HG02973 (cell line): ENCODE results near the gene MAP3K10.

Experiments used
- ATAC-seq: cut with Tn5 transposase; IDR thresholded peaks from one replicate; pipeline ENCODE4 v1.9.1; 2021; ENCODE audit warnings: moderate library complexity; ENCODE audit not compliant: unreplicated experiment

MAP3K10 gene

DNA sequence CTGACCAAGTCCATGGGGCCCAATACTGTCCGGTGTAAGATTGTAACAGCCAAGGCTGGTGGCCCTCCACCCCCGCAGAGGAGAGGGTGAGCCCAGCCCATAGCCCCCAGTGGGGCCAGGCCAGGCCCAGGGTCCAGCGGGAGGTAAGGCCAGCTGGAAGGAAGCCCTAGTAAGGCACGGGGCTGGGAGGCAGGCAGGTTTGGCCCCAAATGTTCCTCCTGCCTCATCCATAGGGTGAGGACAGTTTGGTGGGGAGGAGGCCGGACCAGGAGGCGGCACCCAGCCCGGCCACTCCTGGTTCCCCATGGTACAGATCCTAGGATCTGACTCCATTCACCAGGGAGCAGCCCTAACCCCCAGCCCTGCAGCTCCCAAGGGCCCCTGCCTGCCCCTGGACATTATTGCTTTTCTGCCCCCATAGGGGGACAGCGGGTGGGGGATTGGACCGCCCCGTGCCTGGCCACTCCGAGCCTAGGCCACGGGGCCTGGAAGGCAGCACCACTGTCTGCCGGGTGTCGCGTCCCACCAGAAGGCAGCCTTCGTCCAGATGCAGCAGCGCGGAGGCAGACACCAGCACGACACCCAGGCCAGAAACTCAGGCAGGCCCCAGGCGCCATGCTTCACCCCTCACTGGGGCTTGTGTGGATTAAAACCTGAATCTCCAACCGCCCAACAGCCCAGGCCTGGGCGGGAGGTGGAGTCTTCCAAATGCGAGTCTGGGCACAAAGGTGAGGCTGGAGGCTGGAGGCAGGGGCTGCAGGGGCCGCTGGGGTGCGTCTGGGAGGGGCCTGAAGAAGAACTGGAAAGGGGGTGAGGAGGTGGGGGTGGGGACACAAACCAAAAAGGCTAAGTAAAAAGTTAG, 42.0 kb downstream of the MAP3K10 start:
- ATAC-seq: no peak

GRCh38 chr19:40233811-40234389, 42.7 kb downstream of the MAP3K10 start:
- no peak for ATAC-seq

- ATAC-seq: no peak
Measured at GRCh38 chr19:40234429-40235237, 43.4 kb downstream of the MAP3K10 start.

DNA sequence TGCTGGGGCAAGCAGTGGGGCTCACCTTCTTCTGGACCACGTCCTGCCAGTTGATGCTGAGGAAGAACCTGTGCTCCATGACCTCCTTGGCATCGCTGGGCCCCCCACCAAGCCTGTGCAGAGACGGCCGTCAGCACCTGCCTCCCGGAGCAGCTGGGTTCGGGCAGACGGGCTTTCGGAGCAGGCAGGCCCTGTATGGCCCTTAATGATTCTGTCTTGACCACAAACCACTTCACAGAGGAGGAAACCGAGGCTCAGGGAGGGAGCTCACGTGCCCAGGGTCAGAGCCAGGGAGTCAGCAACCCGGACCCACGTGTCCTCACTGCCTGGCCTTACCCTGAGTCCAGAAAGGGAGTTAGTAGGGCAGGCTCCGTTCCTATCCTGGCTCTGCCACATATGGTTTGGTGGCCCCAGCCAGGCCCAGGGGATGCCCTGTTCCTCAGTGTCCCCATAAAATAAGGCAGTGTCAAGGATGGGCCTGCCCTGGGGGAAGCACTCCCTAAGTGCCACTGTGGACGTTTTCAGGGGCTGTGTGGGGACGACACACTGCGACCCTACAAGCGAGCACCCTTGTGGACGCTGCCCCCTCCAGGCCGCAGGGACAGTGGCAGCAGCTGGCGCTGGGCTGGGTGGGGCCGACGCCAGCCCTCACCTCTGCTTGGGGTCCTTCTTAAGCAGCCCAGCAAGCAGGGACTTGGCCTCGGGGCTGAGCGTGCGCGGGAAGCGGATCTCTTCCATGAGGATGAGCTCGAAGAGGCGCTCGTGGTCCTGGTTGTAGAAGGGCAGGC, 44.2 kb downstream of the MAP3K10 start:
- ATAC-seq: no peak

DNA sequence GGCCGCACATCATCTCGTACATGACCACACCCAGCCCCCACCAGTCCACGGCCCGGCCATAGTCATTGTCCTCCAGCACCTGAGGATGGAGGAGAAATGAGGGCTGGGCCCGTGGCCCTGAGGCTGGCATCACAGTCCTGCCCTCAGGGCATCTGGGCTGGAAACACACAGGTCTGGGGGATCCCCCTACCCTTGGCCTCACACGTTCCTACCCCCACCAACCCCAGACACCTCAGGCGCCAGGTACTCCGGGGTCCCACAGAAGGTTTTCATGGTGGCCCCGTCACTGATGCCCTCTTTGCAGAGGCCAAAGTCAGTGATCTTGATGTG, 44.8 kb downstream of the MAP3K10 start:
- no peak for ATAC-seq

DNA sequence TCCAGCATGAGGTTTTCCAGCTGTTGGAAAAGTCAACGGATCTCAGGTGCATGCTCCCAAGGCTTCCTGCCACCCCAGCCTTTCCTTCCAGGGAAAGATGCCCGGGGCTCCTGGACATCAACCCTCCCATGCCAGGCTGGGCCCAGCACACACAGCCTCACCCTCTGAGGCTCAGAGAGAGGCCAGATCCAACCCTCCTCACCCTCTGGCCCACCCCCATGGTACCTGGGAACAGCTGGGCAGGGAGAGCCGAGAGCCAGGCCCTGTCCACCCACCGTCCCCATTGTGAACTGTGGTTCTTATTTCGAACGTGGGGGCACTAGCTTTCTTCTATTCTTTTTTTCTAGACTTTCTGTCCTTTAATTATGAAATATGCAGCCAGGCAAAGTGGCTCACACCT, 45.1 kb downstream of the MAP3K10 start:
- no peak for ATAC-seq

GRCh38 chr19:40237791-40238190, 46.6 kb downstream of the MAP3K10 start:
- ATAC-seq: no peak

DNA sequence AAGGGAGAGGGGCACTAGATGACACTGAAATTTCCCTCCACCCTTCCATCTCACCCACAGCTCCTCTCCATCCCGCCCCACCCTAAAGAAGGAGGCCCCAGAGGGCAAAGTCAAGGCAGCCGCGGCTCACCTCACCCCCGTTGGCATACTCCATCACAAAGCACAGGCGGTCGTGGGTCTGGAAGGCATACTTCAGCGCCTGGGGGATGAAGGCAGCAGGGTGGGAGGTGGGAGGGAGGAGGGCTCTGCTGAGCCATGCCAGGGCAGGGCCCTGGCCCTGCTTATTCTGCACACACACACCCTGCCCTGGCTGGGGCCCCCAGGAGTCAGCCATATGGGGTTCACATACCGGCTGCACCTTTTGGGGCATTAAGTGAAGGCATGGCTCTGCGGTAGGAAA, 47.5 kb downstream of the MAP3K10 start:
- ATAC-seq: no peak

GRCh38 chr19:40239415-40240226, 48.4 kb downstream of the MAP3K10 start:
- no peak for ATAC-seq

DNA sequence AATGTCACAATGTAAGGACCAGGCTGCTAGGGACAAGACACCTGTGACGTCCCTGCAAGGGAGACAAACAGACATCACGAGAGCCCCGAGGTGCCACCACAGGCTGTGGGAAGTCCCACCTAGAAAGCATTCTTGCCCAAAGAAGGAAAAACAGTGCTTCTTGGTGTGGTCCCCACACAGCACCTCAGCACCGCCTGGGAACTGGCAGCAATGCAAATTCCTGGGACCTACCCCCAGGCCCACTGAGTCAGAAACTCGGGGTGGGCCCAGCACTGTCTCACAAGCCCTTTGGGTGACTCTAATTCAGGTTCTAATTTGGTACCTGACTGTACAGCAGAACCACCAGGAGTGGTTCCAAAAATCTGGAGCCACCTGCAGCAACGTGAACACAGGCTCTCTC, 49.1 kb downstream of the MAP3K10 start:
- no peak for ATAC-seq

DNA sequence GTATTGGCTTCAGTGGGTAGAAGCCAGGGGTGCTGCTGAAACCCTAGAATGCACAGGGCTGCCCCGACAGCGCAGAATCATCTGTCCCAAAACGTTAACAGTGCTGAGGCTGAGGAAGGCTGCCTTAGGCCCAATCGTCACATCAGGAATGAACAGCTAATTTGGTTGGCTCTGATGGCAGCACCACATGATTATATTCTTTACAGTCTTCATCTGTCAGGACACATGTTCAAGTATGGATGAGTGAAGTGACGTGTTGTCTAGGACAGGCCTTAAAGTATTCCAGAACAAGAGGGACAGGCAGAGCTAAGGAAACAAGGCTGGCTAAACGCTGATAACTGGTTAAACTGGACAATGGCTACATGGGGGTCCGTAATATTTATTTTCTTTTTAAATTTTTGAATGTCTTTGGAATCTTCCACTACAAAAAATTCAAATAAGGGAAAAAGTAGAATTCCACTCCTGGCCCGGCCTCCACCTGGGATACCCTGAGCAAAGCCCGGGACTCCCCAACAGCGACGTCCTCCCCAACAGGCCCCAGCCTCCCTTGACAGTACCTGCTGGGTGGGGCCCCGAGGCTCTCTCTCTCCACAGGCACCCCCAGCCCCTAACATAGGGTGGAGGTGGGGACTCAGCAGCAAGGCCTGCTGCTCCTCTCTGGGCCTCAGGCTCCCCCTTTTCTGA, 50.0 kb downstream of the MAP3K10 start:
- ATAC-seq: no peak

DNA sequence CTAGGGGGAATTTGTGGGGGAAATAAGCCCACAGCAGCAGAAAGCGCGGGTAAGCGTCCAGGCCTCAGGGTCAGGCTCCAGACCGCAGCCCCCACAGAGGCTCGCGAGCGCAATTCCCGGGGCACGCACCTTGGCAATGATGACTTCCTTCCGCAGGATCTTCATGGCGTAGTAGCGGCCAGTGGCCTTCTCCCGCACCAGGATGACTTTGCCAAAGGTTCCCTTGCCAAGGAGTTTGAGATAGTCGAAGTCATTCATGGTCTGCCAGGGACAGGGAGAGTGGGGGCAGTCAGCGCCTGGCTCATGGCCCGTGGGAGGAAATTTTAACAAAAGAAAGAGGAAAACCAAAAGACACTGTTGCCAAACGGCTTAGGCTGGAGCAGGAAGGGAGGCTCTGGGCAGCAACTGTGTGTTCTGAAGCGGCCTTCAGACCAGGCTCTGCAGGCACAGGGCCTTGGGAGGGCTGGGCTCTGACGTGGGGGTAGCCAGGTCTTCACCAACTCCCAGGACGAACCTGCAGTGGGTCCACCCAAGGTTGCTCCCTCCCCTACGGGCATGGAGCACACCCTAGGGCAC, 50.7 kb downstream of the MAP3K10 start:
- ATAC-seq: no peak

GRCh38 chr19:40242480-40242879, 51.3 kb downstream of the MAP3K10 start:
- ATAC-seq: no peak

DNA sequence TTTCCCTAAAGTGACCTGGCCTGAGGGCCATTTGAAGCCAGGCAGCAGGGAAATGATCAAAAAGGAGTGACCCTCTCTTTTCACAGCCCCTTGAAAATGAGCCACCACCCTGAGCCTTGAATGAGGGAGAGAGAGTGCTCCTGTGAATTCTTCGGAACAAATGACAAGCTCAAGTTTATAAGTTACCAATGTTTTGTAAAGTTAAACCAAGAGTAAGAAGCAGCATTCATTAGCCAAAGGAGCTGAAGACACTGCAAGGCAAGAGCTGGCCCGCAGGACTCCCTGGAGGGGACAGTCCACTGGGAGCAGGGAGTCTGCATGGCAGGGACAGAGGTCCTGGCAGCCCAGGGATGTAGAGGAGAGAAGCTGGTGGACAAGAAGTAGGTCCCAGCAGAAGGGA, 52.0 kb downstream of the MAP3K10 start:
- ATAC-seq: no peak

- ATAC-seq: no peak
Measured at GRCh38 chr19:40244579-40245317, 53.5 kb downstream of the MAP3K10 start.

DNA sequence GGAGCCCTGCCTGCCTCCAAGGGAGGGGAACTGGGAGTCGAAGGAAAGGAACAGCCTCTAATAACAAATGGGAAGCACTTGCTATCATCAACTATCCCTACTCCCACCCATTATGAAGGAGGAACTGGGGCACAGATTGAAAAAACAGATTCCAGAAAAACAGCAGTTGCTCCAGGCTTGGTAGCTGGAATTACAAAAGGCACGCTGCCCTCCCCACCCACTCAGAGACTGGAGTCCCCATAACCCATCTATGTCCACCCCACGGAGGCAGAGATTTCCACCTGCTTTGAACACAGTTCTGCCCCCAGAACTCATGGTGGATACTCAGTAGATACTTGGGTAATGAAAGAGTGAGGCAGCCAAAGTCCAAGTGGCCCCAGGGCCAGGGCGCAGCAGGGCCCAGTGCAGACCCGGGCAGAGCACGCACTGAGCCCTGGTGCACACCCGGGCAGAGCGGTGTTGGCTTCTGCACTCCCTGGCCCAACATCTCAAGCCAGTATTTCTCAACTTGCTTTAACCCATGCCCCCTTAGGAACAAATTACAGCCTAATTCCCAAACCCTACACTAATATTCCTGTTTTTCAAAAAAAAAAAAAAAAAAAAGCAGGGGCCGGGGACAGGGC, 54.4 kb downstream of the MAP3K10 start:
- ATAC-seq: no peak

GRCh38 chr19:40246292-40247073, 55.3 kb downstream of the MAP3K10 start:
- no peak for ATAC-seq
